Esophagus squamous epithelium (tissue), 5 donors: ENCODE results near the gene LIG3. TPM values are rescaled to one million over a fixed set of nuclear protein-coding genes. Genes with fewer than 3 reads are reported as not detected.

Source experiments
- DNase-seq: peaks from one replicate; lab custom pipeline; 2025; lab: John Stamatoyannopoulos, UW
- H3K27ac ChIP-seq, 4 donors: fragments of 200-600 bp; sonication (generic); one replicate each; pipeline ENCODE4 v1.5.1; 2016 to 2019; ENCODE audit warnings: mild to moderate bottlenecking in 1 of 4
- H3K27me3 ChIP-seq, 4 donors: fragments of 200-600 bp; sonication (generic); 1 replicate in 3 of 4; 2 replicates in 1 of 4; pipeline versions ENCODE4 v1.5.1 to v1.6.0; 2017 to 2021; ENCODE audit warnings: antibody characterized with exemption in 1 of 4
- H3K36me3 ChIP-seq, 3 donors: fragments of 200-600 bp; sonication (generic); one replicate each; pipeline ENCODE4 v1.5.1; 2016 to 2019
- H3K4me1 ChIP-seq, 3 donors: fragments of 200-600 bp; sonication (generic); one replicate each; pipeline ENCODE4 v1.5.1; 2017 to 2019
- H3K4me3 ChIP-seq, 4 donors: fragments of 200-600 bp; sonication (generic); 1 replicate in 3 of 4; 2 replicates in 1 of 4; pipeline ENCODE4 v1.5.1; 2016 to 2019; ENCODE audit warnings: mild to moderate bottlenecking in 2 of 4, moderate library complexity in 1 of 4
- H3K9me3 ChIP-seq, 3 donors: fragments of 200-600 bp; sonication (generic); one replicate each; pipeline ENCODE4 v1.5.1; 2016 to 2019
- CTCF ChIP-seq, 6 experiments: fragments of 450-650 bp in 4 of 6; fragments of 200-600 bp in 2 of 6; sonication (generic) in 2 of 6; IDR thresholded peaks; one replicate each; pipeline ENCODE4 v1.5.1; 2016 to 2019; ENCODE audit warnings: antibody characterized with exemption in 6 of 6, mild to moderate bottlenecking in 4 of 6, moderate library complexity in 4 of 6
- POLR2A ChIP-seq, 4 donors: fragments of 450-650 bp; IDR thresholded peaks; one replicate each; pipeline ENCODE4 v1.6.1; 2017; ENCODE audit warnings: antibody characterized with exemption in 4 of 4, mild to moderate bottlenecking in 4 of 4, moderate library complexity in 3 of 4
- WGBS, 2 donors: methylation state at CpG; one replicate each; pipeline ENCODE4 v1.1.5; 2018; 5-methylcytosine and 5-hydroxymethylcytosine counted together
- intact Hi-C: fragments of 100-400 bp; cut with DNase I; formaldehyde crosslinking; loops from one replicate; pipeline ENCODE4 v1.15.0; 2022
- total RNA-seq, 4 donors: library from RNA; depleted of rRNA; stranded (reverse); fragments of >200 nt; gene quantifications; one replicate each; pipeline ENCODE4 v1.1.0, GENCODE V29; 2016
- donor health status: DM: yes; HTN: yes; CAD: no.

LIG3 gene
- total RNA-seq, 4 donors from 2014 or later, result 18.9 to 32.6 (median 26.6) TPM

GRCh38 chr17:34974794-34975785 is 5.2 kb upstream of the LIG3 start:
- Histone ChIP-seq H3K36me3 (no peaks in the 10 kb centered on the region), H3K27me3 (no peaks in the 10 kb centered on the region), H3K27ac (no peak overlapping the region), H3K4me3 (no peak overlapping the region), H3K9me3 (no peaks in the 10 kb centered on the region), H3K4me1 (peaks cover 0 to 10% (median 3%) of the 10 kb centered on the region in 3 donors)
- DNase-seq, result no peak
- WGBS, 2 donors, result 77 to 84% methylated on average over 3 of the region's 3 CpGs
- TF ChIP-seq CTCF (IDR thresholded peaks at IDR 0.05) (no peak), POLR2A (IDR thresholded peaks at IDR 0.05) (no peak)
- intact Hi-C loops, result no loop called here

- TF ChIP-seq CTCF (IDR thresholded peaks at IDR 0.05), result no peak
- no peak for TF ChIP-seq POLR2A (IDR thresholded peaks at IDR 0.05)
- intact Hi-C loops, result no loop called here
These were observed 1.2 kb upstream of the LIG3 start for GRCh38 chr17:34979153-34979552.

GRCh38 chr17:34979650-34980352 is 511 bp upstream of the LIG3 start:
- no peak for DNase-seq
- H3K27ac ChIP-seq, result peak overlapping the region; percentile 99 to 100 (median 100)
- no peaks in the 10 kb centered on the region for H3K27me3 ChIP-seq
- TF ChIP-seq CTCF (IDR thresholded peaks at IDR 0.05), result no peak
- peak in 1 of 4 donors; percentile 78 for TF ChIP-seq POLR2A (IDR thresholded peaks at IDR 0.05)
- no peaks in the 10 kb centered on the region for H3K9me3 ChIP-seq
- WGBS, 2 donors, result 12 to 16% methylated on average over 15 of the region's 15 CpGs
- H3K4me1 ChIP-seq, result peaks cover 10 to 46% (median 11%) of the 10 kb centered on the region in 3 donors
- peak overlapping the region; percentile 90 to 98 (median 96) for H3K4me3 ChIP-seq
- peaks cover 0 to 19% (median 0%) of the 10 kb centered on the region in 3 donors for H3K36me3 ChIP-seq
- intact Hi-C loops, result loop anchor here (5.0 kb wide), 1 partner anchor 108 kb away; no protein-coding TSS in a partner anchor

More at GRCh38 chr17:34979153-34979552, 1.2 kb upstream of the LIG3 start:
- no peak overlapping the region for H3K27ac ChIP-seq
- H3K4me1 ChIP-seq, result peaks cover 10 to 39% (median 11%) of the 10 kb centered on the region in 3 donors
- H3K4me3 ChIP-seq, result no peak overlapping the region
- H3K36me3 ChIP-seq, result peaks cover 0 to 12% (median 0%) of the 10 kb centered on the region in 3 donors
- no peaks in the 10 kb centered on the region for H3K9me3 ChIP-seq
- no peak for DNase-seq
- no peaks in the 10 kb centered on the region for H3K27me3 ChIP-seq
- 84 to 90% methylated on average over 7 of the region's 7 CpGs for WGBS, 2 donors

- peak in 2 of 4 donors; percentile 46 to 60 for TF ChIP-seq POLR2A (IDR thresholded peaks at IDR 0.05)
- TF ChIP-seq CTCF (IDR thresholded peaks at IDR 0.05), result peak in 4 of 6 experiments; percentile 30 to 44 (median 44)
- peak; percentile 20 for DNase-seq
- no peaks in the 10 kb centered on the region for H3K9me3 ChIP-seq
- intact Hi-C loops, result loop anchor here (5.0 kb wide), 1 partner anchor 106 kb away; no protein-coding TSS in a partner anchor
- H3K27ac ChIP-seq, result peak overlapping the region; percentile 99 to 100 (median 100)
- 4% methylated on average over 8 to 9 of the region's 69 CpGs for WGBS, 2 donors
- no peaks in the 10 kb centered on the region for H3K27me3 ChIP-seq
- peaks cover 10 to 47% (median 11%) of the 10 kb centered on the region in 3 donors for H3K4me1 ChIP-seq
- peaks cover 0 to 25% (median 0%) of the 10 kb centered on the region in 3 donors for H3K36me3 ChIP-seq
- H3K4me3 ChIP-seq, result peak overlapping the region; percentile 90 to 98 (median 96)
These were observed 597 bp downstream of the LIG3 start for GRCh38 chr17:34980681-34981537.
